Stimulated activated CD4-positive, alpha-beta T cell treated with anti-CD3 and anti-CD28 coated beads, Interleukin-15, amount 100 ng/mL, for 1 hour (primary cell): ENCODE data around the gene CFD.
"Not testable (repeated sequence)": the region's sequence is repeated elsewhere in the genome, so short reads cannot be mapped to it uniquely, and the experiment has no call there.

Source experiments
- DNase-seq, 2 donors: peaks; one replicate each; pipeline ENCODE4 v3.0.0-alpha.2; 2020; ENCODE audit warnings: low read depth in 1 of 2, low spot score in 1 of 2

CFD gene

DNA sequence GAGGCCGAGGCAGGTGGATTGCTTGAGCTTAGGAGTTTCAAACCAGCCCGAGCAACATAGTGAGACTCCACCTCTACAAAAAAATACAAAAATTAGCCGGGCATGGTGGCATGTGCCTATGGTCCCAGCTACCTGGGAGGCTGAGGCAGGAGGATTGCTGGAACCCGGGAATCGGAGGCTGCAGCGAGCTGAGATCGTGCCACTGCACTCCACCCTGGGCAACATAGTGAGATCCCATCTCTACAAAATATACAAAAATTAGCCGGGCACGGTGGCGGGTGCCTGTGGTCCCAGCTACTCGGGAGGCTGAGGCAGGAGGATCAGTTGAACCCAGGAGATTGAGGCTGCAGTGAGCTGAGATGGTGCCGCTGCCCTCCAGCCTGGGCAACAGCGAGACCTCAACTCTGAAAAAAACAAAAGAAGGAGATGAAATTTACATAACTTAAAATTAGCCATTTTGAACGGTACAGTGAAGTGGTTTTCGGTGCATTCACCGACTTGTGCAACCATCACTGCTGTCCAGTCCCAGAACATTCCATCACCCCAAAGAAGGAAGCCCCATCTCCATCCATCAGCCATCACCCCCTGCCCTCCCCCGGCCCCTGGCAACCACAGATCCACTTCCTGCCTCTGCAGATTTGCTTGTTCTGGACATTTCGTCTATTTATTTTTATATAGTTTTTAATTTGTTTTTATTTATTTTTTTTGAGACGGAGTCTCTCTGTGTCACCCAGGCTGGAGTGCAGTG is 33.4 kb upstream of the CFD start:
- no peak for DNase-seq

- no peak for DNase-seq
These were observed 32.2 kb upstream of the CFD start for GRCh38 chr19:827314-827709.

GRCh38 chr19:827710-828321 is 31.6 kb upstream of the CFD start, which contains the start of gene AZU1:
TSS of gene AZU1 (plus strand) at chr19:827837. CDS start at chr19:827847, 10 bp downstream.
- DNase-seq, result no peak

DNA sequence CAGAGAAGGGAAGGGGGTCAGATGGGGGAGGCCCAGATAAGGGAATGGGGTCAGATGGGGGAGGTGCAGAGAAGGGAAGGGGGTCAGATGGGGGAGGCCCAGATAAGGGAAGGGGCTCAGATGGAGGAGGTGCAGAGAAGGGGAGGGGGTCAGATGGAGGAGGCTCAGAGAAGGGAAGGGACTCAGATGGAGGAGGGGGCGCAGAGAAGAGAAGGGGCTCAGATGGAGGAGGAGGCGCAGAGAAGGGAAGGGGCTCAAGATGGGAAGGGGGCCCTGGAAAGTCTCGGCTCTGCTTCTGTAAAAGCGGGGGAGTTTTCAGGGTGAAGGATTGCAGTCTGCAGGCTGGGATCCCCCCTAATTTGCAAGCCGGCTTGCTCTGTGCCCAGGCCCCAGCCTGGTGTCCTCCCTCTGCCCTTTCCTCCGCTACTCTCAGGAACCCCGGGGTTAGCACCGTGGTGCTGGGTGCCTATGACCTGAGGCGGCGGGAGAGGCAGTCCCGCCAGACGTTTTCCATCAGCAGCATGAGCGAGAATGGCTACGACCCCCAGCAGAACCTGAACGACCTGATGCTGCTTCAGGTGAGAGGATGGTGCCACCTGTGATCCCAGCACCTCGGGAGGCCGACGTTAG is 30.2 kb upstream of the CFD start:
- DNase-seq, result no peak

GRCh38 chr19:831407-832369 is 27.8 kb upstream of the CFD start:
- DNase-seq, result no peak

DNA sequence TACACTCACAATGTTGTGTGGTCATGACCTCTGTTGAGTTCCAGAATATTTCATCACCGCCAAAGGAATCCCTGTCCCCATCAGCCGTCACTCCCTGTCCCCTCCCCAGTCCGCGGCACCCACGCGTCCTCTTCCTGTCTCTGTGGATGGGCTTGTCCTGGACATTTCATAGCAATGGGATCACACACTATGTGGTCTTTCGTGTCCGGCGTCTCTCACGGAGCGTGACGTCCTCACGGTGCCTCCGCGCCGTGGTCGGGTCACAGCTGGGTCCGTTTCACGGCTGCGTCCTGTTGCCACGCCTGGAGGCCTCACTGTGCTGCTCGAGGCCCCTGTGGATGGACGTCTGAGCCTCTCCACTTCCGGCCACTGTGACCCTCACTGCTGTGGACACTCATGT is 25.2 kb upstream of the CFD start:
- DNase-seq, result no peak

- no peak for DNase-seq
These were observed 24.2 kb upstream of the CFD start for GRCh38 chr19:835210-835810.

GRCh38 chr19:840519-841206 is 18.8 kb upstream of the CFD start, which contains the start of gene PRTN3:
TSS of gene PRTN3 (plus strand) at chr19:840999. CDS start at chr19:841009, 10 bp downstream.
- DNase-seq, result no peak

DNA sequence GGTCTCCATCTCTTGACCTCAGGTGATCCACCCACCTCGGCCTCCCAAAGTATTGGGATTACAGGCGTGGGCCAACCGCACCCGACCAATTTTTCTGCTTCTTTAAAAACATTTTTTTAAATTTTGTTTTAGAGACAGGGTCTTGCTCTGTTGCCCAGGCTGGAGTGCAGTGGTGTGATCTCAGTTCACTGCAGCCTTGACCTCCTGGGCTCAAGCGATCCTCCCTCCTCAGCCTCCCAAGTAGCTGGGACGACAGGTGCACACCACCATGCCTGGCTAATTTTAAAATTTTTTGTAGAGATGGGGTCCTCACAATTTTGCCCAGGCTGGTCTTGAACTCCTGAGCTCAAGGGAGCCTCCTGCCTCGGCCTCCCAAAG is 16.7 kb upstream of the CFD start:
- DNase-seq, result not testable (repeated sequence)

DNA sequence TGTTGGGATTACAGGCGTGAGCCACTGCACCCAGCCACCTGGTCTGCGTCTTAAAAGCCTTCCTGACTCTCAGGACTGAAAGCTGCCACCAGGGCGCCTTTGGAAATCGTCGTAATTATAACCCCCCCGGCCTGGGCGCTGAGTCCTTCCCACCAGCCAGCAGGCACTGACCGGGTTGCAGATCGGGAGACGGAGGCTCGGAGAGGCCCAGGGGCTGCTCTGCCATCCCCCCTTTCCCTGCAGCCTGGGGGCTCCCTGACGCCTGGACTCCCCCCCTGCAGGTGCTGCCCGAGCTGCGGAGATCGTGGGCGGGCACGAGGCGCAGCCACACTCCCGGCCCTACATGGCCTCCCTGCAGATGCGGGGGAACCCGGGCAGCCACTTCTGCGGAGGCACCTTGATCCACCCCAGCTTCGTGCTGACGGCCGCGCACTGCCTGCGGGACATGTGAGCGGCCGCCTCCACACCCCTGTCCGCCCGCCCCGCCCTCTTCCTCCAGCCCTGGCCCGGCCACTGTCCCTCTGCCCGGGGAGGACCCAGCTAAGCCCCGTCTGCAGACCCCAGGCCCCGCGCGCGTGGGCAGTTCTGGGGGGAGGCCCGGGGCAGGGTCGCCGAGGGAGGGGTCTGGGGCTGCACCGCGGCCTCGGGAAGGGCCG is 16.2 kb upstream of the CFD start:
- DNase-seq, result no peak

GRCh38 chr19:843836-844545 is 15.5 kb upstream of the CFD start:
- no peak for DNase-seq

DNA sequence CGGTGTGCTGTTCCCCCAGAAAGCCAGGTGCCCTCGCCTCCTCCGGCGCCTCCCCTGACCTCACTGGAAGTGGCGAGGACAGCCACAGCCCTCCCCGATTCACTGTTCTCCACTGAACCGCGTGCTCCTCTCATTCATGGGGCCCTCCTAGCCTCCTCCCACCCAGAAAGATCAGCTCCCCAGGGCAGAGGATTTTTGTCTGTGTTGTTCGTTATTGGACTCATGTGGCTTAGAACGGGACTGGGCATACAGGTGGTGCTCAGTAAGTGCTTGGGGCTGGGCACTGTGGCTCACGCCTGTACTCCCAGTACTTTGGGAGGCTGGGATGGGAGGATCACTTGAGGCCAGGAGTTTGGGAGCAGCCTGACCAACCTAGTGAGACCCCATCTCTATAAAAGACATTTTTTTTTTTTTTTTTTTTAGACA is 14.9 kb upstream of the CFD start:
- no peak for DNase-seq

DNA sequence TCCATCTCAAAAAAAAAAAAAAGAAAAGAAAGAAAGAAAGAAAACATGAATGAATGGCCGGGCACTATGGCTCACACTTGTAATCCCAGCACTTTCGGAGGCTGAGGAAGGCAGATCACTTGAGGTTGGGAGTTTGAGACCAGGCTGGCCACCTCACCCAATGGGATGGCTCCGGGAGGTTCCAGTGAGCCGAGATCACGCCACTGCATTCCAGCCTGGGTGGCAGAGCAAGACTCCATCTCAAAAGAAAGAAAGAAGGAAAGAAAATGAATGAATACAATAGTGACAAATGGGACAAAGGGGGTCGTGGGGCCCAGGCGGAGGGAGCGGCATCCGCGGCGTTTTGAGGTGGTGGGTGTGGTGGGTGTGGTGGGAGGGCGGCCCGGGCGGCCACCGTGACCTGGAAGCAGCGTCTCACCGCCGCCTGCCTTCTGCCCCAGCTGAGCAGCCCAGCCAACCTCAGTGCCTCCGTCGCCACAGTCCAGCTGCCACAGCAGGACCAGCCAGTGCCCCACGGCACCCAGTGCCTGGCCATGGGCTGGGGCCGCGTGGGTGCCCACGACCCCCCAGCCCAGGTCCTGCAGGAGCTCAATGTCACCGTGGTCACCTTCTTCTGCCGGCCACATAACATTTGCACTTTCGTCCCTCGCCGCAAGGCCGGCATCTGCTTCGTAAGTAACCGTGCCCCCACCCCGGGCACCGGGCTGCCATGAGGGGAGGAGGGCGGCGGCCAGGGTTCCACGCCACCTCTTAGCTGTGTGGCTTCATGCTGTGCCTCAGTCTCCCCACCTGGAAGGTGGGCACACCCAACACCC is 13.6 kb upstream of the CFD start:
- DNase-seq, result no peak

- DNase-seq, result no peak
These were observed 11.0 kb upstream of the CFD start for GRCh38 chr19:848386-848921.

DNA sequence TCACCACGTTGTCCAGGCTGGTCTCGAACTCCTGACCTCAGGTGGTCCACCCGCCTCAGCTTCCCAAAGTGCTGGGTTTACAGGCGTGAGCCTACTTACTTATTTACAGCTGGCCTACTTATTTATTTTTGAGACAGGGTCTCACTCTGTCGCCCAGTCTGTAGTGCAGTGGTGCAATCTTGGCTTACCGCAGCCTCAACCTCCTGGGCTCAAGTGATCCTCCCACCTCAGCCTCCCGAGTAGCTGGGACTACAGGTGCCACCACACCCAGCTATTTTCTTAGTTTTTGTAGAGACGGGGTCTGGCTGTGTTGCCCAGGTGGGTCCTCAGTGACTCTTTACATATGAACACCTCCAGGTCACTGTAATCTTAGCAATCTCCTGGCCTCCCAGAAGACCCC is 10.3 kb upstream of the CFD start:
- DNase-seq, result not testable (repeated sequence)

DNA sequence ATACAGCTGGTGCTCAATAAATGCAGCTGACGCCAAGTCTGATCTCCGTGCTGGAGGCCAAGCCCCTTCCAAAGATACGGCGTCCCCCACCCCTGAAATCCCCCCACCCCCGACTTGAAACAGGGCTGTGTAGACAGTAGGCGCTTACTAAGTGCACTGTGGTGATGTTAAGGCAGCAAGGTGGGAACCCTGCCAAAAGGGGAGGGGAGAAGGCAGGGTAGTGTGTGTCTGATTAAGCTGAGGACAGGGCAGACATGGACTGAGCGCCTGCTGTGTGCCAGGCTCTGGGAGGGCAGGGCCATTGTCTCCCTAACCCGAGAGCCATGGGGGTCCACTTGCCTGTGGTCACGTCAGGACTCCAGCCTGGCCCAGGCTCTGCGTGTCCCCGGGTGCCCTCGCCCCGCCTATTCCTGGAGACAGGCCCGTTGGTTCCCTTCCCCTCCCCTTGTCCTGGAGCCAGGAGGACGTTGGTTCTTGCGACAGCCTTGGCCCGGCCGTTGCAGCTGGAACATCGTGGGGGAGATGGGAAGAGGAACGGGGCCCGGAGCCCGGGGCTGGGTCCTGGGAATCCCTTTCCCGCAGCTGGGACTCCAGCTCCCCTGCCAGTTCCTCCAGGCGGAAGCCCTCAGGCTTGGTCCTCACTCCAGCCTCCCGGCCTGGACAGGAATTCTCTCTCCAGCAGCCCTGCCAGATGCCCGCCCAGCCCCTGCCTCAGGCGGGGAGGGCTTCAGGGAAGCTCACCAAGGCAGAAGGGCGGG is 9.1 kb upstream of the CFD start:
- DNase-seq, result no peak

DNA sequence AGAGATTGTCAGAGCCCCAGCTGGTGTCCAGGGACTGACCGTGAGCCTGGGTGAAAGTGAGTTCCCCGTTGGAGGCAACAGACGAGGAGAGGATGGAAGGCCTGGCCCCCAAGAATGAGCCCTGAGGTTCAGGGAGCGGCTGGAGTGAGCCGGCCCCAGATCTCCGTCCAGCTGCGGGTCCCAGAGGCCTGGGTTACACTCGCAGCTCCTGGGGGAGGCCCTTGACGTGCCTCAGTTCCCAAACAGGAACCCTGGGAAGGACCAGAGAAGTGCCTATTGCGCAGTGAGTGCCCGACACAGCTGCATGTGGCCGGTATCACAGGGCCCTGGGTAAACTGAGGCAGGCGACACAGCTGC is 8.5 kb upstream of the CFD start:
- DNase-seq, result no peak
